Activated CD8-positive, alpha-beta T cell treated with anti-CD3 and anti-CD28 coated beads, Interleukin-2, amount 10 ng/mL, durations not matched to agents 7 days and 5 days (primary cell): ENCODE results near the gene ACAD8. TPM values are rescaled to one million over a fixed set of nuclear protein-coding genes. Genes with fewer than 3 reads are reported as not detected.
A peak's percentile ranks its signal among the peaks of the same experiment; 100 is the strongest.

Experiments
- ATAC-seq: fragments of 150-1000 bp; cut with Tn5 transposase; one replicate; pipeline ENCODE4 v1.10.0; 2021; ENCODE audit warnings: moderate library complexity
- CTCF ChIA-PET: fragments of 350-600 bp; sonication (Branson Sonifier 250); formaldehyde crosslinking; loops from one replicate; lab custom pipeline; 2021; ENCODE audit warnings: antibody characterized with exemption; lab: Charles Lee
- POLR2A ChIA-PET: fragments of 350-600 bp; sonication (Branson Sonifier 250); formaldehyde crosslinking; loops from one replicate; lab custom pipeline; 2021; ENCODE audit warnings: antibody characterized with exemption; lab: Charles Lee
- DNase-seq: peaks from one replicate; pipeline ENCODE4 v3.0.0-alpha.2; 2020
- H3K27ac Mint-ChIP-seq: one replicate; pipeline ENCODE4 v1.8.0; 2021; ENCODE audit warnings: mild to moderate bottlenecking, mixed read lengths
- H3K27me3 Mint-ChIP-seq: one replicate; pipeline ENCODE4 v1.8.0; 2021; ENCODE audit warnings: low read depth, mixed read lengths
- H3K36me3 Mint-ChIP-seq: one replicate; pipeline ENCODE4 v1.8.0; 2021; ENCODE audit warnings: low read depth, mixed read lengths
- H3K4me1 Mint-ChIP-seq: one replicate; pipeline ENCODE4 v1.8.0; 2021; ENCODE audit warnings: low read depth, mixed read lengths
- H3K4me3 Mint-ChIP-seq: one replicate; pipeline ENCODE4 v1.8.0; 2021; ENCODE audit warnings: mild to moderate bottlenecking, mixed read lengths
- H3K9me3 Mint-ChIP-seq: one replicate; pipeline ENCODE4 v1.8.0; 2022; ENCODE audit warnings: mixed read lengths; ENCODE audit not compliant: insufficient read depth
- total RNA-seq, 2 experiments: library from RNA; stranded (reverse); gene quantifications; one replicate each; pipeline ENCODE4 v1.2.3, GENCODE V29; 2021

Gene ACAD8
- total RNA-seq, 2 experiments from 2014 or later = 20.7 to 21.1 TPM

GRCh38 chr11:134240592-134240991 is 12.8 kb upstream of the ACAD8 start:
- ChIA-PET POLR2A (interaction anchor here (1.1 kb wide), 1 partner anchor 16 kb away, joined by 3 read pairs; the partner anchor contains the start of gene VPS26B), CTCF (interaction anchor here (1.0 to 1.6 kb wide), 3 partner anchors 11 to 13 kb away, joined by 3 to 4 read pairs (median 3); partner anchors contain the start of genes ACAD8 and THYN1)
- H3K27ac Mint-ChIP-seq = no peak overlapping the region
- H3K27me3 Mint-ChIP-seq = no peaks in the 10 kb centered on the region
- H3K4me3 Mint-ChIP-seq = no peak overlapping the region
- DNase-seq (no peak), ATAC-seq (no peak)
- H3K9me3 Mint-ChIP-seq = no peaks in the 10 kb centered on the region
- peaks cover 51% of the 10 kb centered on the region for H3K36me3 Mint-ChIP-seq
- H3K4me1 Mint-ChIP-seq = no peaks in the 10 kb centered on the region

- H3K9me3 Mint-ChIP-seq = no peaks in the 10 kb centered on the region
- H3K36me3 Mint-ChIP-seq = peaks cover 49% of the 10 kb centered on the region
- ChIA-PET POLR2A (no interaction called here), CTCF (interaction anchor here (3.9 kb wide), 1 partner anchor 17 kb away, joined by 25 read pairs; the partner anchor contains the start of gene VPS26B)
- ATAC-seq (no peak), DNase-seq (no peak)
- H3K4me3 Mint-ChIP-seq = no peak overlapping the region
- no peaks in the 10 kb centered on the region for H3K27me3 Mint-ChIP-seq
- no peak overlapping the region for H3K27ac Mint-ChIP-seq
- no peaks in the 10 kb centered on the region for H3K4me1 Mint-ChIP-seq
These were observed 11.0 kb upstream of the ACAD8 start for GRCh38 chr11:134242376-134242775.

- Mint-ChIP-seq H3K27me3 (no peaks in the 10 kb centered on the region), H3K36me3 (peaks cover 54% of the 10 kb centered on the region), H3K4me3 (no peak overlapping the region), H3K9me3 (no peaks in the 10 kb centered on the region), H3K4me1 (peaks cover 3% of the 10 kb centered on the region), H3K27ac (peak overlapping the region; percentile 37)
- POLR2A ChIA-PET = interaction anchor here (0.8 to 1.5 kb wide), 4 partner anchors 9 to 33 kb away, joined by 3 to 11 read pairs (median 4); partner anchors contain the start of genes ACAD8, NCAPD3, THYN1 and VPS26B
- ATAC-seq (no peak), DNase-seq (no peak)
- CTCF ChIA-PET = interaction anchor here (0.8 to 3.9 kb wide), 11 partner anchors 10 to 194 kb away, joined by 3 to 25 read pairs (median 7); partner anchors contain the start of genes ACAD8, GLB1L3, NCAPD3 and THYN1
These were observed 9.5 kb upstream of the ACAD8 start for GRCh38 chr11:134243913-134244312.

DNA sequence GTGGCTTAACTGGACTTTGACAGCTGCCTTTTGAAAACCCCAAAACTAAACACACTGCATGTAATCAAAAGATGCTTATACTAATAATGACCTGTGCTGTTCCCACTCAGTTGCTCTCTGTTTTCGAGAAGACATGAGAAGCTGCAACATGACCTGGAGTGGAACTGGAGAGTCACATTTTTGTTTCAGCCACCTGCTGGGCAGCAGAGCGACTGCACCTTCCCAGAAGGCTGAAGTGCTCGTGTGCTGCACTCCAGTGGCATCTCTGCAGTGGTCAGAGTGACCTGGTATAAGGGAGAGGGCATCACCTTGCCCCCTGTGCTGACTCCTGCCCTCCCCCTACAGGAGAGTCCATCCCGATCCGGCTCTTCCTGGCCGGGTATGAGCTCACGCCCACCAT is 8.8 kb upstream of the ACAD8 start:
- no peaks in the 10 kb centered on the region for H3K9me3 Mint-ChIP-seq
- DNase-seq = no peak
- H3K4me1 Mint-ChIP-seq = peaks cover 8% of the 10 kb centered on the region
- ChIA-PET POLR2A (interaction anchor here (0.8 to 1.5 kb wide), 3 partner anchors 8 to 32 kb away, joined by 3 to 11 read pairs (median 4); partner anchors contain the start of genes ACAD8, NCAPD3, THYN1 and VPS26B), CTCF (interaction anchor here (1.3 to 3.9 kb wide), 10 partner anchors 9 to 194 kb away, joined by 3 to 25 read pairs (median 8); partner anchors contain the start of genes ACAD8, GLB1L3, NCAPD3 and THYN1)
- H3K4me3 Mint-ChIP-seq = no peak overlapping the region
- ATAC-seq = peak; percentile 77
- H3K36me3 Mint-ChIP-seq = peaks cover 56% of the 10 kb centered on the region
- H3K27me3 Mint-ChIP-seq = no peaks in the 10 kb centered on the region
- no peak overlapping the region for H3K27ac Mint-ChIP-seq

- peaks cover 57% of the 10 kb centered on the region for H3K36me3 Mint-ChIP-seq
- DNase-seq (no peak), ATAC-seq (no peak)
- no peak overlapping the region for H3K4me3 Mint-ChIP-seq
- CTCF ChIA-PET = interaction anchor here (1.6 to 3.9 kb wide), 4 partner anchors 8 to 38 kb away, joined by 5 to 25 read pairs (median 10); partner anchors contain the start of genes ACAD8, GLB1L3, THYN1 and VPS26B
- no peaks in the 10 kb centered on the region for H3K27me3 Mint-ChIP-seq
- H3K27ac Mint-ChIP-seq = no peak overlapping the region
- POLR2A ChIA-PET = interaction anchor here (1.5 kb wide), 1 partner anchor 21 kb away, joined by 11 read pairs; the partner anchor contains the start of genes NCAPD3 and VPS26B
- H3K4me1 Mint-ChIP-seq = peaks cover 8% of the 10 kb centered on the region
- H3K9me3 Mint-ChIP-seq = no peaks in the 10 kb centered on the region
These were observed 7.9 kb upstream of the ACAD8 start for GRCh38 chr11:134245434-134245833.

- Mint-ChIP-seq H3K9me3 (no peaks in the 10 kb centered on the region), H3K4me3 (no peak overlapping the region), H3K36me3 (peaks cover 59% of the 10 kb centered on the region), H3K27me3 (no peaks in the 10 kb centered on the region), H3K4me1 (peaks cover 8% of the 10 kb centered on the region), H3K27ac (no peak overlapping the region)
- ATAC-seq = no peak
- DNase-seq = no peak
- POLR2A ChIA-PET = no interaction called here
- CTCF ChIA-PET = no interaction called here
These were observed 7.3 kb upstream of the ACAD8 start for GRCh38 chr11:134246100-134246499.

DNA sequence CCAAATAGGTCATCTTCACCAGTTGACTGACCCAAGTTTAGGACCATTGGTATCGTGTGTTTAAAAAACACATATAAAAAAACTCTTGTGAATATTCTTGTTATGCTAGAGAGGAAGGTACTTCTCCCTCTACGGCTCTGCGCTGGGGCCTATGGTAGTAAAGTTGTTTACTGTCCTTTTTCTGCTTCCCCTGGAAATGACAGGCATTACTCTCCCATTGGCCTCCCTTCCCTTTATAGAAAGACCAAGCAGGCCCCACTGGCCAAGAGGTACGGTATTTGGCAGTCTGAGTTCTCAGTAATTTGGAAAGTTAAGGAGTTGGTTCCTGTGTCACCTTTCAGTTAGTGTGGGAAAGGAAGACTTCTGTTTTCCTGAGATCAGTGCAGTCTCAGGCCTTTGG is 6.7 kb upstream of the ACAD8 start:
- ATAC-seq (no peak), DNase-seq (no peak)
- Mint-ChIP-seq H3K27me3 (no peaks in the 10 kb centered on the region), H3K4me3 (no peak overlapping the region), H3K36me3 (peaks cover 60% of the 10 kb centered on the region), H3K9me3 (no peaks in the 10 kb centered on the region), H3K4me1 (peaks cover 12% of the 10 kb centered on the region), H3K27ac (no peak overlapping the region)
- ChIA-PET CTCF (no interaction called here), POLR2A (no interaction called here)

DNA sequence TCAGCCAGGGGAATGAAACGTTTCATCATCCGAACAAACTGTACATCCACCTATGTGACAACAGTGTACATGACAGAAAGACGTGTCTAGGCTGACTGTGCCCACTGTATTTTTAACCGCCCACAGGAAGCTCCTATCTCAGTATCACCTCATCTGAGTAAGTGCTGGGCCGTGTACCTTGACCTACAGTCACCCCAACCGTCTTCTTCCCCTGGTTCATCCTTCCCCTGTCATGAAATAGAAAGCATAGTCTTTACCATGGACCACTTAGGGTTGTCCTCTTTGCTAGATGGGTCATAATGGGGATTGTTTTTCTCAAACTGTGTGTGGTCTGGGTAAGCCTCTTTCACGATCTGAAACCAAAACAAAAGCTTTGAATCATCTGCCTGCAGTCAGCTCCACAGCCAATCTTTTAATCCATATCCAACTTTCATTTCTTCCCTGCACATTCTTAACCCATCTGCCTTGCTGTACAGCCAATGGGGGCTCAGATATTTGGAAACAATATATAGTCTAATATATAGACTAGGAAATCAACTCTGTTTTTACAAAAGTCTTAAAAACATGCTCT is 4.4 kb upstream of the ACAD8 start:
- Mint-ChIP-seq H3K4me3 (no peak overlapping the region), H3K4me1 (peaks cover 21% of the 10 kb centered on the region), H3K27ac (peak overlapping the region; percentile 5), H3K9me3 (no peaks in the 10 kb centered on the region), H3K27me3 (no peaks in the 10 kb centered on the region), H3K36me3 (peaks cover 47% of the 10 kb centered on the region)
- no peak for ATAC-seq
- ChIA-PET CTCF (interaction anchor here (0.9 to 2.8 kb wide), 7 partner anchors 13 to 321 kb away, joined by 3 to 8 read pairs (median 5); no protein-coding TSS in a partner anchor), POLR2A (interaction anchor here (0.8 to 1.8 kb wide), 2 partner anchors 13 to 24 kb away, joined by 3 to 12 read pairs; partner anchors contain the start of genes NCAPD3 and VPS26B)
- no peak for DNase-seq

GRCh38 chr11:134250246-134250645 is 3.1 kb upstream of the ACAD8 start:
- no peaks in the 10 kb centered on the region for H3K9me3 Mint-ChIP-seq
- H3K36me3 Mint-ChIP-seq = peaks cover 39% of the 10 kb centered on the region
- ATAC-seq (no peak), DNase-seq (no peak)
- no peak overlapping the region for H3K4me3 Mint-ChIP-seq
- H3K27ac Mint-ChIP-seq = no peak overlapping the region
- peaks cover 29% of the 10 kb centered on the region for H3K4me1 Mint-ChIP-seq
- ChIA-PET POLR2A (interaction anchor here (6.6 kb wide), 1 partner anchor 25 kb away, joined by 50 read pairs; the partner anchor contains the start of genes NCAPD3 and VPS26B), CTCF (interaction anchor here (0.6 to 2.9 kb wide), 5 partner anchors 12 to 409 kb away, joined by 4 to 11 read pairs (median 7); no protein-coding TSS in a partner anchor)
- no peaks in the 10 kb centered on the region for H3K27me3 Mint-ChIP-seq

GRCh38 chr11:134250675-134251074 is 2.7 kb upstream of the ACAD8 start:
- H3K9me3 Mint-ChIP-seq = no peaks in the 10 kb centered on the region
- peaks cover 29% of the 10 kb centered on the region for H3K4me1 Mint-ChIP-seq
- CTCF ChIA-PET = interaction anchor here (0.6 to 2.9 kb wide), 8 partner anchors 11 to 408 kb away, joined by 4 to 11 read pairs (median 7); partner anchors contain the start of gene GLB1L3
- ATAC-seq = no peak
- H3K27ac Mint-ChIP-seq = no peak overlapping the region
- no peaks in the 10 kb centered on the region for H3K27me3 Mint-ChIP-seq
- peaks cover 37% of the 10 kb centered on the region for H3K36me3 Mint-ChIP-seq
- POLR2A ChIA-PET = interaction anchor here (6.6 kb wide), 1 partner anchor 26 kb away, joined by 50 read pairs; the partner anchor contains the start of genes NCAPD3 and VPS26B
- H3K4me3 Mint-ChIP-seq = no peak overlapping the region
- no peak for DNase-seq

DNA sequence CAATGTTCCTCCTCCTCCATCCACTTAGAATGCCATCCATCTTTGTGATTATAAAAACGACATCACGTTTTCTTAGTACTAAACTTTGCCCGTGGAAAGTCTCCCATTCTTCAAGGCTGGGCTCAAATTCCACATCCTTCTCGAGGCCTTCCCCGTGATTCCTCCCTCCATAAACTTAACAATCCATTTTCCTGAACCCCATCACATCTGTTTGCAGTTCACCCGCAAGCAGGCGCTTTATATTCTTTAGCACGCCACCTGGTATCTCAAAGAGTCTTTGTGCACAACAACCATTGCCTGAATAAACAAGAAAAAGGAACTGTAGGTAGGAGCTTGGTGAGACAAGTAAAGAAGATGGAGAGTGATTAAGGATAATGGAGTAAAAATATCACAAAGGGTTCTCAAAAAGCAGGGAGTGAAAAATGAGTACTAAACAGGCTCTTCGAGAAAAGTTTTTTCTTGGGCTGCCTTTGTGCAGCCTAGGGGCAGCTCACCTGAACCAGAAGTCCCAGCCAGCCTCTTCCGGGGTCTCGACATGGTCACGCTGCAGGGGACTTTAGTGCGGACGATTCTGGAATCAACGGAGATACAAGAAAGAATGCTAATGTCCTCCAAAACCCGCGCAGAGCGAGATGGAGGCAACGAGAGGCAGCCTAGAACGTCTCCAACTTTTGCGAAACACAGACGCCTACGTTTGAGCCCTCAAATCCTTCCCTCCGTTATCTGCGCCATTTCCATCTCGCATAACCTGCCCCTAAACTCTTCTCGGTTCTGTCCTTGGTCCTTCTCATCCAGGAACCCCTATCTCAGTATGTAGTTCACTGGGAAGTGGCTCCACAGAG is 801 bp upstream of the ACAD8 start:
- Mint-ChIP-seq H3K4me3 (peak overlapping the region; percentile 86), H3K9me3 (no peaks in the 10 kb centered on the region), H3K27ac (peak overlapping the region; percentile 89), H3K27me3 (no peaks in the 10 kb centered on the region), H3K4me1 (peaks cover 32% of the 10 kb centered on the region), H3K36me3 (peaks cover 31% of the 10 kb centered on the region)
- CTCF ChIA-PET = interaction anchor here (1.1 to 3.4 kb wide), 4 partner anchors 11 to 45 kb away, joined by 4 to 25 read pairs (median 9); partner anchors contain the start of gene GLB1L3
- peak; percentile 33 for ATAC-seq
- peak; percentile 56 for DNase-seq
- POLR2A ChIA-PET = interaction anchor here (1.5 to 6.6 kb wide), 3 partner anchors 8 to 28 kb away, joined by 4 to 50 read pairs (median 14); partner anchors contain the start of genes GLB1L3, NCAPD3 and VPS26B
